ENCODE results near the gene CCDC144A.
"Not testable (repeated sequence)": the region's sequence is repeated elsewhere in the genome, so short reads cannot be mapped to it uniquely, and the experiment has no call there.

The CCDC144A gene

DNA sequence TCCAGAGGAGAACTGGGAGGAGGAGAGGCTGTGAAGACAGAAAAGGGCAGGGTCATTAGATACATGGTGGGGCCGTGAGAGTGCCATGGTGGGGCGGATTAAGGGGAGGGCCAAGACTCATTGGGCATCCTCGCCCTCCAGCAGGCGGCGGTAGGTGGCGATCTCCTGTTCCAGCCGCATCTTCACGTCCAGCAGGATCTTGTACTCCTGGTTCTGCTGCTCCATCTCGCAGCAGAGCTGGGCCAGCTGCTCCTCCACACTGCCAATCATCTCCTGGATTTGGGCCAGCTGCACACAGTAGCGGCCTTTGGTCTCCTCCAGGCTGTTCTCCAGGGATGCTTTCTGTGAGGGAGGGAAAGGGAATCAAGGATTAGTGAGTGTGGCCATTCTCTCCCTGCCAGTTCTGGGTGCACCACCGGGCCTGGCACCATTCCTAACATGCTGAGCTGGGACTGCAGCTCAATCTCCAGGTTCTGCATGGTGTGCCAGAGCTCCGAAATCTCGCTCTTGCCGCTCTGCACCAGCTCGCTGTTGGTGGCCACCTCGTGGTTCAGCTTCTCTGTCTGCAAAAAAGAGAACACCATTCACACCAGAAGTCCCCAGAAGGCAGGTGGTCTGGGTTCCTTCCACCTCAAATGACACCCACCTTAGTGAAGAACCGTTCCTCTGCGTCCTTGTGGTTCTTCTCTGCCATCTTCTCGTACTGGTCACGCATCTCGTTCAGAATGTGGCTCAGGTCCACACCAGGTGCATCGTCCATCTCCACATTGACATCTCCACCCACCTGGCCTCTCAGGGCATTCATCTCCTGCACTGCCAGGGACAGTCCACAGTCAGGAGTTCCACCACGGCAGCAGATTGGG lies 129.0 kb downstream of the CCDC144A start:
- Histone ChIP-seq H3K4me1 (ENCODE audit: control insufficient read depth, insufficient read depth, low read length, unreplicated experiment) (peaks cover 4% of the 10 kb centered on the region), H3K4me3 (ENCODE audit: low read depth, low read length) (no peak overlapping the region), H3K79me2 (ENCODE audit: control insufficient read depth, insufficient read depth, low read length, unreplicated experiment) (no peaks in the 10 kb centered on the region), H2AFZ (ENCODE audit: low read length, unreplicated experiment) (no peak overlapping the region), H3K36me3 (ENCODE audit: insufficient read depth, low read length) (no peaks in the 10 kb centered on the region), H3K27ac (ENCODE audit: low read depth, low read length) (no peak overlapping the region), H3K27me3 (ENCODE audit: insufficient read depth, low read length) (peaks cover 55% of the 10 kb centered on the region)

DNA sequence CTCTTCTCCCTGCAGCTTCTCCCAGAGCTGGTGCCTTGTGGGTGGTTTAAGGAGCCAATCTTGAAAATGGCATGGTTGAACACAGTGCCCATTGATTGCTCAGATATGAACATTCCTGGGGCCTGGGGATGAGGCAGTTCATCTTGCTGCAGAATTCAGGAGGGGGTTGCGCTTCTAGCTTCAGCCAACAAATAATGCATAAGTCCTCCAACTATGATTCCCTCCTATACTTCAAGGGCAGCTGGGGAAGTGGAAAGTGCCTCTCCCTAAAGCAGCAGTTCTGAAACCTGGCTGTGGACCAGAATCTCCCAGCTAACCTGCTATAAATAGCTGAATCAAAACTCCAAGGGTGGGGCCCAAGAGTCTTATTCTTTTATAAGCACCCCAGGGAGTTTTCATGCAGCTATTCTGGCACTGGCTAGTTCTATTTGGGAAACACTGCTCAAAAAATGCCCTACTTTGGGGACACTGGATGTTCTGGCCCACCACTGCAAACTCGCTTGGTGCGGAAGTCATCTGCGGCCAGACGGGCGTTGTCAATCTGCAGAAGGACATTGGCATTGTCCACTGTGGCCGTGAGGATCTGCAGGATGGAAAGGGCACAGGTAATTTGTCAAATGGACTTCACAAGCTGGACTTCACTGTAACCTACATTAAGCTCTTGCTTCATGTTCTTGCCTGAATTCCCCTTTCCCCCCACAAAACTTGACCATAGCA lies 130.3 kb downstream of the CCDC144A start:
- H3K27ac ChIP-seq (ENCODE audit: low read depth, low read length), result no peak overlapping the region
- no peaks in the 10 kb centered on the region for H3K79me2 ChIP-seq (ENCODE audit: control insufficient read depth, insufficient read depth, low read length, unreplicated experiment)
- H3K27me3 ChIP-seq (ENCODE audit: insufficient read depth, low read length), result peaks cover 45% of the 10 kb centered on the region
- H2AFZ ChIP-seq (ENCODE audit: low read length, unreplicated experiment), result no peak overlapping the region
- peaks cover 4% of the 10 kb centered on the region for H3K4me1 ChIP-seq (ENCODE audit: control insufficient read depth, insufficient read depth, low read length, unreplicated experiment)
- no peaks in the 10 kb centered on the region for H3K36me3 ChIP-seq (ENCODE audit: insufficient read depth, low read length)
- H3K4me3 ChIP-seq (ENCODE audit: low read depth, low read length), result no peak overlapping the region

DNA sequence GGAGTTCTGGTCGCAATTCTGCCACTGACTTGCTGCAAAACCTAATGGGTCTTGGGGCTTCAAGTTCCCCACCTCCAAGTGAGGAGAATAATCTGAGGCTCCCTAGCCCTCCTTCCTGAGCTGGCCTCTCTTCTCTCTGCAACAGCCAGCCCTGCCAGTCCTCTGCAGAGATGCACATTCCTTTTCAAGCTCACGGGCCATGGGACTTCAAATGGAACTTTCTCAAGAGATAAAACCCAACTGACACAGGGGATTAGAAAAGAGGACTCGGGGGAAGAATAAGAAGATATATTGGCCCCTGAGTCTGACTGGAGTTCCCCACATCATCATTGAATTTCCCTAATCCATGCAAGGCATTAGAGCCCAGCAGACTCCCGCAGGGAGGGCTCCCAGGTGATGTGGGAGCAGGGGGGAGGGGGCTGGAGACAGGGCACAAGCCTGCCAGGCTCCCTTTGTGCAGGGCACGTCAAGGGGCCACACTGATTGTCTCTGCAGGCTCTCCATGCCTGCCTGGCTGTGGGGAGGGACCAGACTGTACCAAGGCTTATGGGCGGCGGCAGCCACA lies 131.0 kb downstream of the CCDC144A start:
- Histone ChIP-seq H2AFZ (ENCODE audit: low read length, unreplicated experiment) (no peak overlapping the region), H3K4me3 (ENCODE audit: low read depth, low read length) (no peak overlapping the region), H3K79me2 (ENCODE audit: control insufficient read depth, insufficient read depth, low read length, unreplicated experiment) (no peaks in the 10 kb centered on the region), H3K36me3 (ENCODE audit: insufficient read depth, low read length) (no peaks in the 10 kb centered on the region), H3K27me3 (ENCODE audit: insufficient read depth, low read length) (peaks cover 42% of the 10 kb centered on the region), H3K4me1 (ENCODE audit: control insufficient read depth, insufficient read depth, low read length, unreplicated experiment) (peaks cover 4% of the 10 kb centered on the region), H3K27ac (ENCODE audit: low read depth, low read length) (no peak overlapping the region)

DNA sequence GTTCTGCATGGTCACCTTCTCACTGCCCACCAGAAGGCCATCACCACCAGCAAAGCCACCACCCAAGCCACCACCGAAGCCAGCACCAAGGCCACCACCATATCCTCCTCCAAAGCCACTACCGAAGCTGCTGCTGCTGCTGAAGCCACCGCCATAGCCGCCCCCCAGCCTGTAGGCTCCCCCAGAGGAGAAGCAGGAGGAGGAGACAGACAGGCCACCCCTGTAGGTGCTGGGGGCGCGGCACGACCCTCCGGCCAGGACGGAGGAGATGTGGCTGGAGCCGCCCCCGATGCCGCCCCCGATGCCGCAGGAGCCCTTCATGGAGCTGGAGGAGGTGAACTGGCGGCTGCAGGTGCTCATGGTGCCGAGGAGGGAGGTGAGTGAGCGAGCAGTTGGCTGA lies 132.1 kb downstream of the CCDC144A start:
- not testable (repeated sequence) for H3K4me1 ChIP-seq (ENCODE audit: control insufficient read depth, insufficient read depth, low read length, unreplicated experiment); H3K4me3 ChIP-seq (ENCODE audit: low read depth, low read length); H2AFZ ChIP-seq (ENCODE audit: low read length, unreplicated experiment); H3K27ac ChIP-seq (ENCODE audit: low read depth, low read length); H3K36me3 ChIP-seq (ENCODE audit: insufficient read depth, low read length); H3K79me2 ChIP-seq (ENCODE audit: control insufficient read depth, insufficient read depth, low read length, unreplicated experiment)
- H3K27me3 ChIP-seq (ENCODE audit: insufficient read depth, low read length), result peaks cover 39% of the 10 kb centered on the region

DNA sequence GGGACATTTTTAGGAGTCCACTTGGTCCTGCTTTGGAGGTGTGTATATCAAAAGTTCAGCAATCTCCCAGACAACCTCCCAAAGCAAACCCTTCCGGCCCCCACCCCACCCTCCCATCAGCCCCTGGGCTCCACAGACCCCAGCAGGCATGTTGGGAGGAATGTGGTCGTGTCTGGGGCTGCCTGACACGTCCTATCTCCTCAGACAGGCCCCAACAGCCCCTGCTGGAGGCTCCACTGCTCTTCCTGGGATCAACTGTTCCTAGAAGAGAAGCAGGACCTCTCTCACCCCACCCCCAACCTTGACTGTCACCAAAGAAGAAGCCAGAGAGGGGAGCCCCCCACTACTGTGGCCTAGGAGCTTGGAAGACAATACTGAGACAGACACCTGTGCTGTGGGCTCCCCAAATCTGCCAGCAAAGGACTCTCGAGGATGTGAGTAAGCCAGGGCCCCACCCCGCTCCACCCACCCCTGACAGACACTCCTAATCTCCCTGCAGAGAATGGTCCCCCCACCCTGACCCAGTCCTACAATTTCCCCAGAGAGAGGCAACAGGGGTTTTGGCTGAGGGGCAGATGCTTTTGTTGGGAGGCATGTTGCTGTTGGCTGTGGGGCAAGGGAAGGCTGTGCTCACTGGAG lies 133.8 kb downstream of the CCDC144A start:
- not testable (repeated sequence) for H3K79me2 ChIP-seq (ENCODE audit: control insufficient read depth, insufficient read depth, low read length, unreplicated experiment); H2AFZ ChIP-seq (ENCODE audit: low read length, unreplicated experiment); H3K4me3 ChIP-seq (ENCODE audit: low read depth, low read length); H3K4me1 ChIP-seq (ENCODE audit: control insufficient read depth, insufficient read depth, low read length, unreplicated experiment); H3K27ac ChIP-seq (ENCODE audit: low read depth, low read length); H3K36me3 ChIP-seq (ENCODE audit: insufficient read depth, low read length)
- H3K27me3 ChIP-seq (ENCODE audit: insufficient read depth, low read length), result peaks cover 22% of the 10 kb centered on the region
